MM.1S (cell line): ENCODE results near the gene SH3GL3.

Source experiments
- EZH2 ChIP-seq: fragments of 300-600 bp; sonication (generic); optimal IDR thresholded peaks from 2 replicates; pipeline ENCODE3; 2017; ENCODE audit warnings: low read depth, mild to moderate bottlenecking, antibody characterized with exemption, low read length, mixed read lengths
- EZH2phosphoT487 ChIP-seq: fragments of 300-600 bp; sonication (generic); IDR thresholded peaks from 2 replicates; pipeline ENCODE4 v1.6.1; 2018; ENCODE audit warnings: antibody characterized with exemption, low read length
- TF ChIP-seq, protein P1 (sequence below): fragments of 300-600 bp; sonication (generic); IDR thresholded peaks from 2 replicates; pipeline ENCODE4 v1.5.1; 2016; ENCODE audit warnings: antibody characterized with exemption, low read length, mixed read lengths

DNA sequence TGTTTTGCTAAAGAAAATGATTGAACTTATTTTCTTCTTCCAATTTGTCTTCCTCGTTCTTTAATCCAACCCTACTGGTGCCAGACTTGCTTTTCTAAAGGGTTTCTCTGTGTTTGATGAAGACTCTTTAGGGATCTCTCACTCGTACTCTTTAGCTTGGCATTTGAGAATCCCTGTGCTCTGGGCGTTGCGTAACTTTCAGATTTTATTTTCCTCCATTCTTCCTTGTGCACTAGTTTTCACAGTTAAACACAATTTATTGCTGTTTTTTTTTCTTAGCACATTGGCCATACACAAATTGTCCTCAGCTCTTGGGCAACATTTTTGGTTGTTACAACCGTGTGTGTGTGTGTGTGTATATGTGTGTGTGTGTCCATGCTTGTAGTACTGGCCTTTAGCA is 111.0 kb downstream of the SH3GL3 start:
- TF ChIP-seq, protein P1, sequence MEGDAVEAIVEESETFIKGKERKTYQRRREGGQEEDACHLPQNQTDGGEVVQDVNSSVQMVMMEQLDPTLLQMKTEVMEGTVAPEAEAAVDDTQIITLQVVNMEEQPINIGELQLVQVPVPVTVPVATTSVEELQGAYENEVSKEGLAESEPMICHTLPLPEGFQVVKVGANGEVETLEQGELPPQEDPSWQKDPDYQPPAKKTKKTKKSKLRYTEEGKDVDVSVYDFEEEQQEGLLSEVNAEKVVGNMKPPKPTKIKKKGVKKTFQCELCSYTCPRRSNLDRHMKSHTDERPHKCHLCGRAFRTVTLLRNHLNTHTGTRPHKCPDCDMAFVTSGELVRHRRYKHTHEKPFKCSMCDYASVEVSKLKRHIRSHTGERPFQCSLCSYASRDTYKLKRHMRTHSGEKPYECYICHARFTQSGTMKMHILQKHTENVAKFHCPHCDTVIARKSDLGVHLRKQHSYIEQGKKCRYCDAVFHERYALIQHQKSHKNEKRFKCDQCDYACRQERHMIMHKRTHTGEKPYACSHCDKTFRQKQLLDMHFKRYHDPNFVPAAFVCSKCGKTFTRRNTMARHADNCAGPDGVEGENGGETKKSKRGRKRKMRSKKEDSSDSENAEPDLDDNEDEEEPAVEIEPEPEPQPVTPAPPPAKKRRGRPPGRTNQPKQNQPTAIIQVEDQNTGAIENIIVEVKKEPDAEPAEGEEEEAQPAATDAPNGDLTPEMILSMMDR: no peak
- TF ChIP-seq EZH2phosphoT487: no peak
- no peak for TF ChIP-seq EZH2
